WERI-Rb-1 (cell line): ENCODE data around the gene CTNNA3.

Source experiments
- DNase-seq: peaks from one replicate; pipeline ENCODE4 v3.0.0-alpha.2; 2020
- H3K27ac ChIP-seq: fragments of 250-450 bp; sonication (Bioruptor Pico); 2 replicates; pipeline ENCODE4 v1.5.1; 2020; ENCODE audit warnings: mild to moderate bottlenecking, moderate library complexity
- H3K27me3 ChIP-seq: fragments of 250-450 bp; sonication (Bioruptor Pico); 2 replicates; pipeline ENCODE4 v1.5.1; 2021; ENCODE audit warnings: mild to moderate bottlenecking, low read depth, moderate library complexity; ENCODE audit not compliant: insufficient read depth, severe bottlenecking
- H3K36me3 ChIP-seq: fragments of 250-450 bp; sonication (Bioruptor Pico); 2 replicates; pipeline ENCODE4 v1.5.1; 2020; ENCODE audit warnings: mild to moderate bottlenecking, moderate library complexity
- H3K4me3 ChIP-seq: 2 replicates; pipeline ENCODE4 v1.5.1; 2011; ENCODE audit warnings: low read depth, mild to moderate bottlenecking, control low read depth, low read length
- H3K9me3 ChIP-seq: fragments of 250-450 bp; sonication (Bioruptor Pico); 2 replicates; pipeline ENCODE4 v1.5.1; 2021; ENCODE audit warnings: mild to moderate bottlenecking, moderate library complexity; ENCODE audit not compliant: severe bottlenecking
- TF ChIP-seq, protein P1 (sequence below): IDR thresholded peaks from 2 replicates; pipeline ENCODE4 v1.5.1; 2011; ENCODE audit warnings: low read depth, mild to moderate bottlenecking, control low read depth, inconsistent platforms, low read length

The CTNNA3 gene

DNA sequence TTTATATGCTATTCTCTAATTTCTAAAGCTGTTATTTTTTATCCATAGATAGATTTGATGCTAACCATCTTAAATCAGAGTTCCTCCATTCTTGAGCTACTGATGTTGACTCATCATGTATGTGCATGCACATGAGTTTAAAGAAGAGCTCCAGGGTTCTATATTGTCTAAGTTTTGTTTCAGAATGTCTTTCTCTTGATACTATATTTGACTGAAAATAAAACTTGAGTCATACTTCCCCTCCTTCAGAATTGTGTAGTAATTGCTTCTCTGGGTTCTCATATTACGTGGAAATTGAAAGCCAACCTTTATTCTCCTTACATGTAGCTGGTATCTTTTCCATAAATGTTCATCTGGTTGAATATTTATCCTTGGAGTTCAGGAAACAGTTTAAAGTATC, 680.8 kb downstream of the CTNNA3 start:
- H3K4me3 ChIP-seq = no peak overlapping the region
- no peak overlapping the region for H3K27ac ChIP-seq
- H3K9me3 ChIP-seq = no peaks in the 10 kb centered on the region
- no peak for DNase-seq
- no peaks in the 10 kb centered on the region for H3K27me3 ChIP-seq
- TF ChIP-seq, protein P1, sequence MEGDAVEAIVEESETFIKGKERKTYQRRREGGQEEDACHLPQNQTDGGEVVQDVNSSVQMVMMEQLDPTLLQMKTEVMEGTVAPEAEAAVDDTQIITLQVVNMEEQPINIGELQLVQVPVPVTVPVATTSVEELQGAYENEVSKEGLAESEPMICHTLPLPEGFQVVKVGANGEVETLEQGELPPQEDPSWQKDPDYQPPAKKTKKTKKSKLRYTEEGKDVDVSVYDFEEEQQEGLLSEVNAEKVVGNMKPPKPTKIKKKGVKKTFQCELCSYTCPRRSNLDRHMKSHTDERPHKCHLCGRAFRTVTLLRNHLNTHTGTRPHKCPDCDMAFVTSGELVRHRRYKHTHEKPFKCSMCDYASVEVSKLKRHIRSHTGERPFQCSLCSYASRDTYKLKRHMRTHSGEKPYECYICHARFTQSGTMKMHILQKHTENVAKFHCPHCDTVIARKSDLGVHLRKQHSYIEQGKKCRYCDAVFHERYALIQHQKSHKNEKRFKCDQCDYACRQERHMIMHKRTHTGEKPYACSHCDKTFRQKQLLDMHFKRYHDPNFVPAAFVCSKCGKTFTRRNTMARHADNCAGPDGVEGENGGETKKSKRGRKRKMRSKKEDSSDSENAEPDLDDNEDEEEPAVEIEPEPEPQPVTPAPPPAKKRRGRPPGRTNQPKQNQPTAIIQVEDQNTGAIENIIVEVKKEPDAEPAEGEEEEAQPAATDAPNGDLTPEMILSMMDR = no peak
- no peaks in the 10 kb centered on the region for H3K36me3 ChIP-seq

DNA sequence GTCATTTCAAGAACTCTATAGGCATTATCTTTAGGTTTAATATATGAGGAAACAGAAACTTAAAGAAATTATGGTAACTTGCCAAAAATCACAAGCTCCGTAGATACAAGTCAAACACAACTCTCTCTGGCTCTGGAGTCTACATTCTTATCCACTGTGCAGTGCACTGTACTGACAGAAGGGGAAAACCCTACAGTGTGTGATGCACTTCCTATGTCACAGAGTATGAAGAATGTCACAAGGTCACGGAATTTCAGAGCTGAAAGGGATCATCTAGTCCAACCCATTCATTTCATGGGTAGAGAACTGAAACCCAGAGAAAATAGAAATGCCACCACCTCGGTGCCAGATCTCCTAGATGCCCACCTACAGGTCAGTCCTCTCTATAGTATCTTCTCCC, 684.0 kb downstream of the CTNNA3 start:
- Histone ChIP-seq H3K27ac (no peak overlapping the region), H3K9me3 (no peaks in the 10 kb centered on the region), H3K4me3 (no peak overlapping the region), H3K27me3 (no peaks in the 10 kb centered on the region), H3K36me3 (no peaks in the 10 kb centered on the region)
- TF ChIP-seq, protein P1 = no peak
- no peak for DNase-seq

DNA sequence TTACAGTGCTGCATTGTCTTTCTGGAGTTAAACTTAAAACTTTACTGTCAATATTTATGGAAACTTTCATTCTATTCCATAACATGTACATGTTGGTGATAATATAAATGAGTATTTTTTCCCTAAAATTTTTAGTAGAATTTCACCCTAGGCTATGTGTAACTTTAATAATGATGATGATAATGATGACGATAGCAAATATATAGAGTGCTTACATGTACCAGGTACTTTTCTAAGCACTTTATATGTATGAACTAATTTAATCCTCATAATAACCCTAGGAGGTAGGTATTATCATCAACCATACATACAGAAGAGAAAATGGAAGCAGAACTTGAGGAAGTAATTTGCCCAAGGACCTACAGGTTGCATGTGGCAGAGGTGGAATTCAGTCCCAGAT, 684.5 kb downstream of the CTNNA3 start:
- Histone ChIP-seq H3K4me3 (no peak overlapping the region), H3K27ac (no peak overlapping the region), H3K27me3 (no peaks in the 10 kb centered on the region), H3K36me3 (no peaks in the 10 kb centered on the region), H3K9me3 (no peaks in the 10 kb centered on the region)
- TF ChIP-seq, protein P1 = no peak
- no peak for DNase-seq

DNA sequence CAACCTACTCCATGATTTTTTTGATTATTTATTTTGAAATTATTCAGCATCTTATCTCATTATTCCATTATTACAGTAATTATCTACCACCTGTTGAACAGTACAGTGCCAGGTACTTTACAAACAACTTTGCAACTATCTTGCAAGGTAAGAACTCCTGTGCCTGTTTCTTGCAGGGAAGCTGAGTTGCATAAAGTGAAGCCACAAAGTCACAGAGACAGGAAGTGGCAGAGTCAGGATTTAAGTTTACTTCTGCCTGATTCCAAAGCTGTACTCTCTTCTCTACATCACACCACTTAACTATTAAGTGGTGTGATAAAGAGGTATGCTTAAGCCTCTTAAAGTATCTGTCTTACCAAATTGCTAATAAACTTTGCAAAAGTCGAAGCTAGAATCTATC, 690.0 kb downstream of the CTNNA3 start:
- TF ChIP-seq, protein P1 = no peak
- Histone ChIP-seq H3K36me3 (no peaks in the 10 kb centered on the region), H3K27ac (no peak overlapping the region), H3K27me3 (no peaks in the 10 kb centered on the region), H3K9me3 (no peaks in the 10 kb centered on the region), H3K4me3 (no peak overlapping the region)
- no peak for DNase-seq

DNA sequence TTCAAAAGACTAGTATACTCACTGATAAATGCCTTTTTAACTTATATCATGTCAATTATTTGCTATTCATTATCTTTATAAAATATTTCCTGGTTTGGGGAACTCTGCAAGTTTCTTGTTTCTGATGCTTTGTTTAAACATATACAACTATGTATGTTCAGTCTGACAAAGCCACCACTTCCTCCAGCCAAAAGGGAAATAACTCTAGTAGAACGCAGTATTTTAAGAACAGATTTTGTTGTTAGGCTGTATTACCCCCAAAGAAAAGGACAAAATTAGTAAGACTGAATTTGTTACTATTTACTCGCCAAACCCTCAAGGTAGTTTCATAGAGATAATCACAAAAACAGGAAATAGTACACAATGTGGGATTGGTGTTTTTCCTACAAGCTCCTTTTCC, 691.3 kb downstream of the CTNNA3 start:
- H3K27ac ChIP-seq = no peak overlapping the region
- no peak overlapping the region for H3K4me3 ChIP-seq
- no peaks in the 10 kb centered on the region for H3K36me3 ChIP-seq
- TF ChIP-seq, protein P1 = no peak
- DNase-seq = no peak
- H3K27me3 ChIP-seq = no peaks in the 10 kb centered on the region
- no peaks in the 10 kb centered on the region for H3K9me3 ChIP-seq

DNA sequence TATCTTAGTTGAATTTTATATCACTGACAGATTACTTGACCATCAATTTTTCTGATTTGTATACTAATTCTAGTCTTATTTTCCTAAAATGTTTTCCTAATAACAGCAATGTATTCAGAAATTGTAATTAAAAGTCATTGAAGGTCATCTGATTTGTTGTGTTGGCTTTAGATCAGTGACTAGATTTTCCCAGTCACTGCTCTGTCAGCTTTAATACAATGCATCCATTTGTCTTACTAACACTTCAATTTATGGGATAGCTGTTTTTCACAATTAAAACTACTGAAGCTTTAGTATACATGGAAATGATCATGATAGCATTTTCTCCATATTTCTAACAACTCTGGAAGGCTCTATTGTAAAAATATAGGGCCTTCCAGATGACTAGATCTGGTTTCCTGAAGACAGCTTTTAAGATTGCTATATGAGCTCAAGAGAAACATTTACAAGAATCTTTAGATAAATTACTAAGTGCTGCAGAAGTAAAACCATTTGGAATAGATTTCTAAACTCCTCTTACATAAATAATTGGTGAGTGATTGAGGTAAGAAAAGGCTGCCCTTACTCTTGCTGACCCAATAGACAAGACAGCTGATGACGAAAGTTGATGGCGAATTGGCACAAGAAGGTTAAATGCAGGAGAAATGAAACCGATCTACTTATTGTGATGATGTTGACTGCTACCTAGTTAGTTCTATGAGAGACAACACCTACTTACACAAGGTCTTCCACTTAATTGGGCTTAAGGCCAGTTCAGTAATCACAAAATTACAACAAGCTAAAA, 696.0 kb downstream of the CTNNA3 start:
- no peak overlapping the region for H3K27ac ChIP-seq
- DNase-seq = no peak
- H3K4me3 ChIP-seq = no peak overlapping the region
- TF ChIP-seq, protein P1 = no peak
- no peaks in the 10 kb centered on the region for H3K9me3 ChIP-seq
- no peaks in the 10 kb centered on the region for H3K27me3 ChIP-seq
- no peaks in the 10 kb centered on the region for H3K36me3 ChIP-seq
